Mesendoderm (in vitro differentiated cells): ENCODE data around the gene AP2S1.
"Not testable (repeated sequence)": the region's sequence is repeated elsewhere in the genome, so short reads cannot be mapped to it uniquely, and the experiment has no call there.

Experiments used
- DNase-seq: peaks from one replicate; pipeline ENCODE4 v3.0.0; 2013
- H2AK5ac ChIP-seq: 2 replicates; pipeline ENCODE4 v1.6.1; 2013; ENCODE audit warnings: low read length, inconsistent platforms
- H2BK120ac ChIP-seq: 2 replicates; pipeline ENCODE4 v1.6.1; 2013; ENCODE audit warnings: low read depth, mild to moderate bottlenecking, low read length, moderate library complexity, mixed read lengths
- H2BK15ac ChIP-seq: replicated peaks from 2 replicates; pipeline ENCODE4 v1.6.1; 2013; ENCODE audit warnings: low read depth, mild to moderate bottlenecking, moderate library complexity
- H2BK5ac ChIP-seq: 2 replicates; pipeline ENCODE4 v1.6.1; 2013; ENCODE audit warnings: low read length, inconsistent platforms
- H3K18ac ChIP-seq: 2 replicates; pipeline ENCODE4 v1.6.1; 2013; ENCODE audit warnings: mild to moderate bottlenecking, low read length, mixed read lengths
- H3K23ac ChIP-seq: one replicate; pipeline ENCODE4 v1.6.1; 2013; ENCODE audit warnings: low read length
- H3K27ac ChIP-seq: 2 replicates; pipeline ENCODE4 v1.5.1; 2013; ENCODE audit warnings: low read depth, mild to moderate bottlenecking, inconsistent platforms, low read length, moderate library complexity
- H3K27me3 ChIP-seq: 2 replicates; pipeline ENCODE4 v1.6.1; 2013; ENCODE audit warnings: low read length, control low read depth, mild to moderate bottlenecking, inconsistent platforms; ENCODE audit not compliant: insufficient read depth, poor library complexity
- H3K36me3 ChIP-seq: 2 replicates; pipeline ENCODE4 v1.6.1; 2013; ENCODE audit warnings: low read length, inconsistent platforms; ENCODE audit not compliant: control insufficient read depth, insufficient read depth
- H3K4ac ChIP-seq: one replicate; pipeline ENCODE4 v1.6.1; 2013; ENCODE audit warnings: low read depth, mild to moderate bottlenecking, low read length, moderate library complexity
- H3K4me1 ChIP-seq: 2 replicates; pipeline ENCODE4 v1.6.1; 2013; ENCODE audit warnings: low read depth, low read length, inconsistent platforms; ENCODE audit not compliant: control insufficient read depth
- H3K4me2 ChIP-seq: 2 replicates; pipeline ENCODE4 v1.6.1; 2013; ENCODE audit warnings: low read length
- H3K4me3 ChIP-seq: 2 replicates; pipeline ENCODE4 v1.5.1; 2013; ENCODE audit warnings: mild to moderate bottlenecking, low read length
- H3K56ac ChIP-seq: one replicate; pipeline ENCODE4 v1.6.1; 2013; ENCODE audit warnings: low read length
- H3K79me1 ChIP-seq: 2 replicates; pipeline ENCODE4 v1.6.1; 2013; ENCODE audit warnings: low read length, inconsistent platforms
- H3K79me2 ChIP-seq: 2 replicates; pipeline ENCODE4 v1.6.1; 2013; ENCODE audit warnings: mild to moderate bottlenecking, low read length; ENCODE audit not compliant: control insufficient read depth, insufficient read depth
- H3K9ac ChIP-seq: 2 replicates; pipeline ENCODE4 v1.6.1; 2013; ENCODE audit warnings: low read length, inconsistent platforms
- H4K5ac ChIP-seq: one replicate; pipeline ENCODE4 v1.6.1; 2013; ENCODE audit warnings: low read length
- H4K8ac ChIP-seq: one replicate; pipeline ENCODE4 v1.6.1; 2013; ENCODE audit warnings: low read depth, mild to moderate bottlenecking, control low read depth, low read length, moderate library complexity
- WGBS: extraction: QIAGEN DNeasy Blood & Tissue Kit; methylation state at CpG from one replicate; pipeline ENCODE4 v1.1.7; 2013; ENCODE audit warnings: low lambda C conversion rate, missing lambda C conversion rate; ENCODE audit not compliant: insufficient coverage; ENCODE audit errors: extremely low coverage; 5-methylcytosine and 5-hydroxymethylcytosine counted together

The AP2S1 gene

DNA sequence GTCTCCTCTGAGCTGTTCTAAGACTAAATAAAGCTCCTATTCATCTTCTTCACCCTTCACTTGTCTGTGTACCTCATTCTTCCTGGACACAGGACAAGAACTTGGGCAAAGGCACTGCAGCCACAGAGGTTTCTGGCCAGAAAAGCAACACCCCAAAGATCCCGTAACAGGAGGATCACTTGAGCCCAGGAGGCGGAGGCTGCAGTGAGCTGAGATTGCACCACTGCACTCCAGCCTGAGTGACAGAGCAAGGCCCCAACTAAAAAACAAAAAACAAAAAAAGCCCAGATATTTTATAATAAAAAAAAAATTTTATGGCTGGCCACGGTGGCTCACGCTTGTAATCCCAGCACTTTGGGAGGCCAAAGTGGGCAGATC is 28.2 kb downstream of the AP2S1 start:
- not testable (repeated sequence) for H3K18ac ChIP-seq, H3K36me3 ChIP-seq, H3K23ac ChIP-seq, H2AK5ac ChIP-seq, H3K79me1 ChIP-seq, H4K8ac ChIP-seq, H3K27me3 ChIP-seq, H4K5ac ChIP-seq, H3K27ac ChIP-seq, H3K56ac ChIP-seq, H3K4ac ChIP-seq, H3K4me2 ChIP-seq, H2BK120ac ChIP-seq, H3K4me1 ChIP-seq, H3K79me2 ChIP-seq, DNase-seq, H3K4me3 ChIP-seq, H3K9ac ChIP-seq, H2BK15ac ChIP-seq, H2BK5ac ChIP-seq
- no CpG with 5 or more reads among the region's 4 CpGs for WGBS

- H3K79me1 ChIP-seq, result no peaks in the 10 kb centered on the region
- H3K27me3 ChIP-seq, result no peaks in the 10 kb centered on the region
- no peak for DNase-seq
- H3K9ac ChIP-seq, result no peak overlapping the region
- no peaks in the 10 kb centered on the region for H3K36me3 ChIP-seq
- no CpG with 5 or more reads among the region's 18 CpGs for WGBS
- H2BK5ac ChIP-seq, result no peak overlapping the region
- H3K4me3 ChIP-seq, result no peak overlapping the region
- no peaks in the 10 kb centered on the region for H3K4me1 ChIP-seq
- H2BK15ac ChIP-seq, result no peak overlapping the region
- H3K4ac ChIP-seq, result no peak overlapping the region
- no peak overlapping the region for H2BK120ac ChIP-seq
- no peaks in the 10 kb centered on the region for H3K79me2 ChIP-seq
- no peak overlapping the region for H3K23ac ChIP-seq
- no peak overlapping the region for H3K4me2 ChIP-seq
- H3K27ac ChIP-seq, result no peak overlapping the region
- no peak overlapping the region for H4K8ac ChIP-seq
- no peak overlapping the region for H2AK5ac ChIP-seq
- no peak overlapping the region for H4K5ac ChIP-seq
- H3K18ac ChIP-seq, result no peak overlapping the region
- H3K56ac ChIP-seq, result no peak overlapping the region
These were observed 28.9 kb downstream of the AP2S1 start for GRCh38 chr19:46821512-46822409.

- H3K79me2 ChIP-seq, result no peaks in the 10 kb centered on the region
- H3K56ac ChIP-seq, result no peak overlapping the region
- H3K18ac ChIP-seq, result no peak overlapping the region
- no peaks in the 10 kb centered on the region for H3K27me3 ChIP-seq
- H3K4me3 ChIP-seq, result no peak overlapping the region
- no peak overlapping the region for H3K27ac ChIP-seq
- H3K9ac ChIP-seq, result no peak overlapping the region
- no peak overlapping the region for H2BK15ac ChIP-seq
- no peaks in the 10 kb centered on the region for H3K79me1 ChIP-seq
- H2BK5ac ChIP-seq, result no peak overlapping the region
- no peak overlapping the region for H4K8ac ChIP-seq
- no peak overlapping the region for H3K4me2 ChIP-seq
- H3K4ac ChIP-seq, result no peak overlapping the region
- H3K36me3 ChIP-seq, result no peaks in the 10 kb centered on the region
- peak; percentile 65 for DNase-seq
- WGBS, result no CpG with 5 or more reads among the region's 2 CpGs
- H4K5ac ChIP-seq, result no peak overlapping the region
- H3K23ac ChIP-seq, result no peak overlapping the region
- no peak overlapping the region for H2BK120ac ChIP-seq
- H3K4me1 ChIP-seq, result no peaks in the 10 kb centered on the region
- H2AK5ac ChIP-seq, result no peak overlapping the region
These were observed 31.8 kb downstream of the AP2S1 start for GRCh38 chr19:46818812-46819211.

DNA sequence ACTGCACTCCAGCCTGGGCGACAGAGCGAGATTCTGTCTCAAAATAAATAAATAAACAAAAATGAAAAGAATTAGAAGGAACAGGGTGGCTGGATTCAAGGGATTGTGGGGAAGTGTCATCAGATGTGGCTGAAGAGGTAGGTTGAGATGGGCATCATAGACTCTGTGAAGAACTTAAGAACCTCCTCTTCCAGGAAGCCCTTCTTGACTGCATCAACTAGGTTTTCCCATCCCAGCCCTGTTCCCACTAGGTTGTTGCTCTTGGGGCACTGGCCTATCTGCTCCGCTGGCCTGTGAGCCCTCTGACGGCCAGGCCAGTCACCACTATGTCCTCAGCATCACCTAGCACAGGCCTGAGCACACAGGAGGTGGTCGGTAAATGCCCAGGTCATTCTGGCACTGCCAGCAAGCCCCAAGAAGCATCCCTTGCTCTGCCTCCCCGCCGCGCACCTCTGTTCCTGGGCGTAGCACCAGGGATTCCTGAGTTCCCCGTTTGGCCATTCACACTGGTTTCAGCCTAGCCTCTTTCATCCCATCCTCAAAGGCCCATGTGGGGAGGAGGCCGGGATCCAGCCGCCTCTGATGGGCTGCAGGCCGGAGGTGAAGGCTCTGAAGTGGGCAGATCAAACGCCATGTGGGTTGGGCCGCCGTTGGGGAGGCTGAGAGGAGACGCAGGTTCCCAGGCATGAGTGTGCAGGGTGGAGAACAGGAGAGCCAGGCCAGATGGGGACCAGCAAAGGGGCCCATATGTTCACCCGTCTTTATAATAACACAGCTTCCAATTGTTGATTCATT is 34.6 kb downstream of the AP2S1 start:
- H3K79me2 ChIP-seq, result no peaks in the 10 kb centered on the region
- DNase-seq, result no peak
- no peak overlapping the region for H4K8ac ChIP-seq
- H3K9ac ChIP-seq, result no peak overlapping the region
- H3K36me3 ChIP-seq, result no peaks in the 10 kb centered on the region
- H3K18ac ChIP-seq, result no peak overlapping the region
- H2BK120ac ChIP-seq, result no peak overlapping the region
- no peak overlapping the region for H3K4ac ChIP-seq
- no peaks in the 10 kb centered on the region for H3K27me3 ChIP-seq
- WGBS, result no CpG with 5 or more reads among the region's 18 CpGs
- no peak overlapping the region for H3K4me2 ChIP-seq
- no peak overlapping the region for H4K5ac ChIP-seq
- H3K79me1 ChIP-seq, result no peaks in the 10 kb centered on the region
- no peak overlapping the region for H3K4me3 ChIP-seq
- H2BK5ac ChIP-seq, result no peak overlapping the region
- H2BK15ac ChIP-seq, result no peak overlapping the region
- no peaks in the 10 kb centered on the region for H3K4me1 ChIP-seq
- no peak overlapping the region for H3K23ac ChIP-seq
- no peak overlapping the region for H3K27ac ChIP-seq
- no peak overlapping the region for H3K56ac ChIP-seq
- no peak overlapping the region for H2AK5ac ChIP-seq

GRCh38 chr19:46813839-46814358 is 36.7 kb downstream of the AP2S1 start:
- Histone ChIP-seq H3K4ac (no peak overlapping the region), H3K4me2 (no peak overlapping the region), H3K4me3 (no peak overlapping the region), H2BK5ac (no peak overlapping the region), H3K9ac (no peak overlapping the region), H3K4me1 (no peaks in the 10 kb centered on the region), H3K79me1 (no peaks in the 10 kb centered on the region), H3K27me3 (no peaks in the 10 kb centered on the region), H2BK15ac (no peak overlapping the region), H3K23ac (no peak overlapping the region), H3K18ac (no peak overlapping the region), H3K27ac (no peak overlapping the region), H3K36me3 (no peaks in the 10 kb centered on the region), H3K79me2 (no peaks in the 10 kb centered on the region), H3K56ac (no peak overlapping the region), H2AK5ac (no peak overlapping the region), H2BK120ac (no peak overlapping the region), H4K8ac (no peak overlapping the region), H4K5ac (no peak overlapping the region)
- DNase-seq, result no peak
- WGBS, result no CpG with 5 or more reads among the region's 7 CpGs
